ENCODE measurements around the gene LARP1B.

DNA sequence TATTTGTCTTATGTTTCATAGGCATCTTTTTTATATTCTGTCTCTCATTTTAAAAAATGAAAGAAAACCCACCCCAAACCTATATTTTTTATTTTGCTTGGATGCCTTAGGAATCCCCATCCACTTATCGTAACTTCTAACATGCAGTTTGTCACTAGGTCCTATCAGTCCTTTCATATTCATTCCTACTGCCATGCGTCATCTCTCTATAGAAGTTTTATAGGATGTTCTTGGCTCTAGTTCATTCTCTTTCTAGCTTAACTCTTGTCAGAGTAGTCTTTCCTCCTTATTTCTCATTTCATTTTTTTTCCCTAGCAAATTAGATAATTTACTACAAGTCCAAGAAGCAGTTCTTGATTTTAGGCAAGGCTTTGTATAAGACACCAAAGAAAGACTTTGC, 92.7 kb downstream of the LARP1B start:
- TF ChIP-seq, protein P1, sequence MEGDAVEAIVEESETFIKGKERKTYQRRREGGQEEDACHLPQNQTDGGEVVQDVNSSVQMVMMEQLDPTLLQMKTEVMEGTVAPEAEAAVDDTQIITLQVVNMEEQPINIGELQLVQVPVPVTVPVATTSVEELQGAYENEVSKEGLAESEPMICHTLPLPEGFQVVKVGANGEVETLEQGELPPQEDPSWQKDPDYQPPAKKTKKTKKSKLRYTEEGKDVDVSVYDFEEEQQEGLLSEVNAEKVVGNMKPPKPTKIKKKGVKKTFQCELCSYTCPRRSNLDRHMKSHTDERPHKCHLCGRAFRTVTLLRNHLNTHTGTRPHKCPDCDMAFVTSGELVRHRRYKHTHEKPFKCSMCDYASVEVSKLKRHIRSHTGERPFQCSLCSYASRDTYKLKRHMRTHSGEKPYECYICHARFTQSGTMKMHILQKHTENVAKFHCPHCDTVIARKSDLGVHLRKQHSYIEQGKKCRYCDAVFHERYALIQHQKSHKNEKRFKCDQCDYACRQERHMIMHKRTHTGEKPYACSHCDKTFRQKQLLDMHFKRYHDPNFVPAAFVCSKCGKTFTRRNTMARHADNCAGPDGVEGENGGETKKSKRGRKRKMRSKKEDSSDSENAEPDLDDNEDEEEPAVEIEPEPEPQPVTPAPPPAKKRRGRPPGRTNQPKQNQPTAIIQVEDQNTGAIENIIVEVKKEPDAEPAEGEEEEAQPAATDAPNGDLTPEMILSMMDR (IDR thresholded peaks at IDR 0.05; ENCODE audit: low read depth, low read length): no peak
- TF ChIP-seq, protein P2, sequence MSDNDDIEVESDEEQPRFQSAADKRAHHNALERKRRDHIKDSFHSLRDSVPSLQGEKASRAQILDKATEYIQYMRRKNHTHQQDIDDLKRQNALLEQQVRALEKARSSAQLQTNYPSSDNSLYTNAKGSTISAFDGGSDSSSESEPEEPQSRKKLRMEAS (IDR thresholded peaks at IDR 0.05; ENCODE audit: low read depth, low read length): no peak
- TF ChIP-seq POLR2A (IDR thresholded peaks at IDR 0.05; ENCODE audit: extremely low read depth, insufficient read length): no peak
